Stimulated activated CD4-positive, alpha-beta T cell treated with anti-CD3 and anti-CD28 coated beads, Interleukin-15, amount 100 ng/mL, for 1 hour (primary cell): ENCODE results near the gene FLNC.

Source experiments
- DNase-seq, 2 donors: peaks; one replicate each; pipeline ENCODE4 v3.0.0-alpha.2; 2020; ENCODE audit warnings: low read depth in 1 of 2, low spot score in 1 of 2

The FLNC gene

GRCh38 chr7:128842674-128843641 lies 12.8 kb downstream of the FLNC start:
- no peak for DNase-seq

- DNase-seq, result no peak
Observed at GRCh38 chr7:128843938-128844621, 13.9 kb downstream of the FLNC start.

GRCh38 chr7:128844777-128845311 lies 14.6 kb downstream of the FLNC start:
- DNase-seq, result no peak

GRCh38 chr7:128845475-128845874 lies 15.3 kb downstream of the FLNC start:
- no peak for DNase-seq

- DNase-seq, result no peak
Observed at GRCh38 chr7:128845987-128846386, 15.8 kb downstream of the FLNC start.

GRCh38 chr7:128846781-128847444 lies 16.7 kb downstream of the FLNC start:
- no peak for DNase-seq

- DNase-seq, result no peak
Observed at GRCh38 chr7:128847721-128848211, 17.6 kb downstream of the FLNC start.

GRCh38 chr7:128848289-128849155 lies 18.3 kb downstream of the FLNC start:
- no peak for DNase-seq

- no peak for DNase-seq
Observed at GRCh38 chr7:128849156-128849515, 18.9 kb downstream of the FLNC start.

- DNase-seq, result no peak
Observed at GRCh38 chr7:128849804-128850490, 19.7 kb downstream of the FLNC start.

GRCh38 chr7:128852537-128853254 lies 22.5 kb downstream of the FLNC start:
- DNase-seq, result no peak

GRCh38 chr7:128853799-128854198 lies 23.6 kb downstream of the FLNC start:
- no peak for DNase-seq

GRCh38 chr7:128854396-128854795 lies 24.2 kb downstream of the FLNC start:
- no peak for DNase-seq

GRCh38 chr7:128855559-128855958 lies 25.4 kb downstream of the FLNC start:
- no peak for DNase-seq

- DNase-seq, result no peak
Observed at GRCh38 chr7:128856001-128856718, 26.0 kb downstream of the FLNC start.

- no peak for DNase-seq
Observed at GRCh38 chr7:128858380-128859231, 28.4 kb downstream of the FLNC start.
